ENCODE measurements around the gene PHKA2.
"Not testable (repeated sequence)": the region's sequence is repeated elsewhere in the genome, so short reads cannot be mapped to it uniquely, and the experiment has no call there.

PHKA2 gene, protein sequence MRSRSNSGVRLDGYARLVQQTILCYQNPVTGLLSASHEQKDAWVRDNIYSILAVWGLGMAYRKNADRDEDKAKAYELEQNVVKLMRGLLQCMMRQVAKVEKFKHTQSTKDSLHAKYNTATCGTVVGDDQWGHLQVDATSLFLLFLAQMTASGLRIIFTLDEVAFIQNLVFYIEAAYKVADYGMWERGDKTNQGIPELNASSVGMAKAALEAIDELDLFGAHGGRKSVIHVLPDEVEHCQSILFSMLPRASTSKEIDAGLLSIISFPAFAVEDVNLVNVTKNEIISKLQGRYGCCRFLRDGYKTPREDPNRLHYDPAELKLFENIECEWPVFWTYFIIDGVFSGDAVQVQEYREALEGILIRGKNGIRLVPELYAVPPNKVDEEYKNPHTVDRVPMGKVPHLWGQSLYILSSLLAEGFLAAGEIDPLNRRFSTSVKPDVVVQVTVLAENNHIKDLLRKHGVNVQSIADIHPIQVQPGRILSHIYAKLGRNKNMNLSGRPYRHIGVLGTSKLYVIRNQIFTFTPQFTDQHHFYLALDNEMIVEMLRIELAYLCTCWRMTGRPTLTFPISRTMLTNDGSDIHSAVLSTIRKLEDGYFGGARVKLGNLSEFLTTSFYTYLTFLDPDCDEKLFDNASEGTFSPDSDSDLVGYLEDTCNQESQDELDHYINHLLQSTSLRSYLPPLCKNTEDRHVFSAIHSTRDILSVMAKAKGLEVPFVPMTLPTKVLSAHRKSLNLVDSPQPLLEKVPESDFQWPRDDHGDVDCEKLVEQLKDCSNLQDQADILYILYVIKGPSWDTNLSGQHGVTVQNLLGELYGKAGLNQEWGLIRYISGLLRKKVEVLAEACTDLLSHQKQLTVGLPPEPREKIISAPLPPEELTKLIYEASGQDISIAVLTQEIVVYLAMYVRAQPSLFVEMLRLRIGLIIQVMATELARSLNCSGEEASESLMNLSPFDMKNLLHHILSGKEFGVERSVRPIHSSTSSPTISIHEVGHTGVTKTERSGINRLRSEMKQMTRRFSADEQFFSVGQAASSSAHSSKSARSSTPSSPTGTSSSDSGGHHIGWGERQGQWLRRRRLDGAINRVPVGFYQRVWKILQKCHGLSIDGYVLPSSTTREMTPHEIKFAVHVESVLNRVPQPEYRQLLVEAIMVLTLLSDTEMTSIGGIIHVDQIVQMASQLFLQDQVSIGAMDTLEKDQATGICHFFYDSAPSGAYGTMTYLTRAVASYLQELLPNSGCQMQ

DNA sequence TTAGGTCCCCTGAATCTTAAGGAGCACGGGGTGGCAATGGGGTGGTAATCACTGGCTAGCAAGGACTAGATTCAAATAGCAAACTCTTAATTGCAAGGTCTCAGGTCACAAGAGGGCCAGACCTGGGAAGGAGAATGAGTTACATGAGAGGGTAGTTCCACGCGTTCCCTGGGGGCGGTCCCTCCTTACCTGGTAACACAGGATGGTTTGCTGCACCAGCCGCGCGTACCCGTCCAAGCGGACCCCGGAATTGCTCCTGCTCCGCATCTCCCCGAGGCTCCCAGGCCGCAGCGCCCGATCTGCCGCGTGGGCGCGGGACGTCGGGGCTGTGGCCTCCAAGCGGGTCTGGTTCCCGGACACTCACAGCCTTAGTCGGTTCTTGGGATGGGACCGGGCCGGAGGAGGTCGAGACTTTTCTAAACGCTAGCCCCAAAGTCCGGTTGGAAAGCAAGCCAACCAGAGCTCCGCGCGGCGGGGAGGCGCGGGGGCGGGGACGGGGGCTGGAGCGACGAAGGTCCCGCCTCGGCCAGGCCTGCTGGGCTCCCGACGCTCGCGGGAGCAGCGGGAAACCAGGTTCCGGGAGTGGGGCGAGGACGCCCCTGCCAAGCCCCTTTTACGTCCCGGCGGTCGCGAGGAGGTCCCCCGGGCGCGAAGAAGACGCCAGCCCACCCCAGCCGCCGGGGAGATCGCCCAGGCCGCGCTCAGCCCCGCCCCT lies at the start of gene PHKA2:
TSS of gene PHKA2 (minus strand) at position 449 of the 715 bp plus-strand sequence. CDS start at position 267, 182 bp downstream.
- no peak for DNase-seq (ENCODE audit: low read depth)

DNA sequence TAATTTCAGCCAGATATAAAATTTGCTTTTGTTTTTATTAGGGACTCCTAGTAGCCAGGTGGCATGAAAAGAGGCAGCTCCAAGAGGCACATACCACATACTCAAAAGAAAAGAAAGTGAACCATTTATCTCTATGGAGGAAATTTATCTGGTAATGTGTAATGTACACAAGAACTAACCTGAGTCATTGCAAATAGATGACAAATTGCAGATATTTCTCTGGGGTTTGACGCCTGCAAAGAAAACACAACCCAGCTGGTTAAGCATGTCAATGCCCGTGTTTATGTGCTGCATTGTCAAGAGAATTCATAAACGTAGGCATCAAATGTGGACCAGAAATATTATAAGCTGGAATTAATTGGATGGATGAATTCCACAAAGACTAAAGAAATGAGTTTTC lies 46.9 kb upstream of the PHKA2 start:
- no peak for DNase-seq (ENCODE audit: low read depth)

DNA sequence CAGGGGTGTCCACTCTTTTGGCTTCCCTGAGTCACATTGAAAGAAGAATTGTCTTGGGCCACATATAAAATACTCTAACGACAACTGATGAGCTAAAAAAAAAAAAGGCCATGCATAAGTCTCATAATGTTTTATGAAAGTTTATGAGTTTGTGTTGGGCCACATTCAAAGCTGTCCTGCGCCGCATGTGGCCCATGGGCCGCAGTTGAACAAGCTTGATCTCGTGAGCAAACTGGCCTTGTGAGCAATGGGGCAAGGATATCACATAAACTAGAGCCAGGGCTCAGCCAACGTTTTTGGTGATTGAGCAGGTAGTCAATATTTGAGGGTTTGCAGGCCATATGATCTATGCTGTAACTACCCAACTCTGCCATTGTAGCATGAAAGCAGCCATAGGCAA lies 44.6 kb upstream of the PHKA2 start:
- no peak for DNase-seq (ENCODE audit: low read depth)

DNA sequence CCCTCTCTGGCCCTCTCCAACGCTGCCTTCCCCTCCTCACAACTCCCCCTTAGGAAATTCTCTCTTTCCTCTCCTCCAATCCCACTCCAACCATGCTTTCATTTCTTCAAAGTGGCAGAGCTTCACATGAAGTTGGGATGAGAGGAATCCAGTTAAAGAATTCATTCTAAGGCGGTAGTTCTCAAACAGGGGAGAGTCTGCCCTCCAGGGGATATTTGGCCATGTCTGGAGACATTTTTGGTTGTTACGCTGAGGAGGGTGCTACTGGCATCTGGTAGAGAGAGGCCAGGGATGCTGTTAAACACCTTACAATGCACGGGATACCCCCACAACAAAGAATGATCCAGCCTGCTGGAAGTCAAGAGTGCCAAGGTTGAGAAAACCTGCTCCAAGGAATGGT lies 40.5 kb upstream of the PHKA2 start:
- DNase-seq (ENCODE audit: low read depth), result no peak

DNA sequence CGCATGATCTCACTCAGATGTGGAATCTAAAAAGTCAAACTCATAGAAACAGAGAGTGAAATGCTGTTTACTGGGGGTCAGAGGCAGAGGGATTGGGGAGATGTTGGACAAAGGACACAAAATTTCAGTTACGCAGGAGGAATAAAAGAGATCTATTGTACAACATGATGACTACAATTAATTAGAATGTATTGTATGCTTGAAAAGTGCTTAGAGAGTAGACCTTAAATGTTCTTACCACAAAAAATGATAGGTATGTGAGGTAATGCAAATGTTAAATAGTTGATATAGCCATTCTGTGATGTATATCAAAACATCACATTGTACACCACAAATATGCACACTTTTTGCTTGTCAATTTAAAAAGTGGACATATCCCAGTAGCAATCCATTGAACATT lies 36.1 kb upstream of the PHKA2 start:
- no peak for DNase-seq (ENCODE audit: low read depth)

DNA sequence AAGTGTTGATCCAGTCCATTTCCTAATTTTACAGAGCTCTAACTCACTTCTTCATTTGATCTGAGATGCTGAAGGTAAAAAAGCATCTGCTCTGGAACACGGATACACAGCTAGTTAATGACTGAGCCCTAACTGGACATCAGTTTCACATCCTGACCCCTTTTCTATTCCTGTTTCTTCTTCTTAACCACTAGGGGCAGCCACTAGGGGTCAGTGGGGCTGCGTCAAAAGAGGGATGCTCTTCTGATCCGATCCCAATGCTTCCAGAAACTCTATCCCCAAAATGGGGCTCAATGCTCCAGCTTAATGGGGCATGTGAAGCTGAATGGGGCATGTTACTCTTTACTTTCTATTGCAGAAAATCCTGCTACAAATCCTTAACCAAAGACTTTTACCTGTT lies 33.4 kb upstream of the PHKA2 start:
- no peak for DNase-seq (ENCODE audit: low read depth)

DNA sequence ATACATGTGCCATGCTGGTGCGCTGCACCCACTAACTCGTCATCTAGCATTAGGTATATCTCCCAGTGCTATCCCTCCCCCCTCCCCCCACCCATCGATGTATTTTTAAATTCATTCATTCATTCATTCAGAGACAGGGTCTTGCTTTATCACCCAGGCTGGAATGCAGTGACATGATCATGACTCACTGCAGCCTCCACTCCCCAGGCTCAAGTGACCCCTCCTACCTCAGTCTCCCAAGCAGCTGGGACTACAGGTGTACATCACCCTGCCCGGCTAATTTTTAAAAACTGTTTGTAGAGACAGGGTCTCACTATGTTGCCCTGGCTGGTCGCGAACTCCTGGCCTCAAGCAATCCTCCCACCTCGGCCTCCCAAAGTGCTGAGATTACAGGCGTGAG lies 32.7 kb upstream of the PHKA2 start:
- DNase-seq (ENCODE audit: low read depth), result not testable (repeated sequence)

DNA sequence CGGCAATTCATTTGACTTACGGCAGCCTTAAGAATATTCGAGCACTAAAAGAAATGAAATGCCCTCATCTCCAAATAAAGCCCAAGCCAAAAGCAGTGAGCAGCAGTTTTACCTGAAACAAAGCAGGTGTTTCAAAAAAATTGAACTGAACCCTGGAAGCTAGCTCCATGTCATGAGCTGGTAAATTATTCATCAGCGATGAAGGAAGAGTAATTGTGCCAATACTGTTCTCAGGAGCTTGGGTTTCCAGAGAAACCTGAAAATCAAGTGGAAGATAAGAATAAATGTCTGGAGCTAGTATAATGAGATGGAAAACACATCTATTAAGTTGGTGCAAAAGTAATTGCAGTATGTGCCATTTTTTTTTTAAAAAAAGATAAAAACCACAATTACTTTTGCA lies 24.0 kb upstream of the PHKA2 start:
- DNase-seq (ENCODE audit: low read depth), result no peak

DNA sequence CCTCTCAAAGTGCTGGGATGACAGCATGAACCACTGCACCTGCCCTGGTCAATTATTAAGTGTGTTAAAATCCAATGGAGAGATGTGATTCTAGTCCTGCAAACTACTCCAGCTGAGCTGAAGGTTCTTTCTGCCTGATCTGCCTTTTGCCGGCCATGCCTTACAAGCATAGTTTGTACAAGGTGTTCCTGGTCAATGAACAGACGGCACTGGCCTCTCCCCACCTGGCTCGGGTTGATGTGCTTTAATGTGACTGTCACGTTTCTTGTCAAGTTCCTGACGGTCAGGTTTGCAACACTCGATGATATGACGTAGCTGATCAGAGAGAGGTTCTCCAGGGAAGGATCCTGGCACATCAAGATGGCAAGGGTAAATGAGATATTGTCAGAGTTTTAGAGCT lies 23.1 kb upstream of the PHKA2 start:
- no peak for DNase-seq (ENCODE audit: low read depth)

DNA sequence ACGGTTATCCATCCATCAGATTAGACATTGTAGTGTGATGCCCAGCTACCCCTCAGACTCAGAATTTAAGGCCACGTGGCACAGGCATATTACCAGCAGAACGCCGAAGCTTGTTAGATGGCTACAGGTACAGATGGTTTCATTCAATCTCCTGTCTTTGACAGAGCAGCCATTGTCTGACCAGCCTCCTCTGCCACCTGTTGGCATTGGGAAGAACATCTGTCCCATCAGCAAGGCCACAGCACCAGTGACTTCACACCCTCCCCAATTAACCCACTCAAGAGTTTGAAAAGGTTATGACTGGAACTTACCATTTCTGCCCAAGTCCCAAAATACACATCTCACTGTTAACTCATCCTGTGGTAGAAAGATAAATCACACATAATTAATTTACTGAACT lies 22.0 kb upstream of the PHKA2 start:
- DNase-seq (ENCODE audit: low read depth), result no peak

DNA sequence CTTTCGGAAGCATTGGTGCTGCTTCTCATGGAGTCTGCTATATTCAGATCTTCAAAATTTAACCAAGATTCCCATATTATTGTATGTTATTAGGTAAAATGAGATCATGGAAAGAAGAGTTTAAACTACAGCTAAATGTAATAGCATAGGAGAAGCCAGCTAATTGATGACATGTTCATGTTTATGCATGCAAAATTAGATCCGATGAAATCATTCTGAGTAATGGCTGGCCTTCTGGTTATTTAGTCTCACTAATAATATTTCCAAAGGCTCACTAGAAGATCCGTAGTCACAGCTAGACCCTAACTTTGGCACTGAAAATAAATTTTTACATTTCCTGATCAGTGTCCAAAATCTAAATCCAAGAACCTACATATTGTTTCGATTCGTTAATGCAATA lies 19.8 kb upstream of the PHKA2 start:
- no peak for DNase-seq (ENCODE audit: low read depth)

DNA sequence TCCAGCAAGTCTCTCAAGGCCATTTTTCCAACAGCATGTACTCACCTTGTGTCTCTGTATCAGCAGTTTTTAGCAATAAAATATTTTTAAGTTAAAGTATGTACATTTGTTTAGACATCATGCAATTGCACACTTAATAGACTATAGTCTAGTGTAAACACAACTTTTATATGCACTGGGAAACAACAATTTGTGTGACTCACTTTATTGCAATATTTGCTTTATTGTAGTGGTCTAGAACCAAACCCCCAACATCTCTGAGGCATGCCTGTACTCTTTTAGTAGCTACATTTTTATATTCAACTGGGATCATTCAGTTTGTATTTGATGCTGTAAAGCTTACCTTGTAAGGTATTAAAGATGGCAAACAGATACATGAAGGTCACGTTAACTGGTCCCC lies 14.7 kb upstream of the PHKA2 start:
- no peak for DNase-seq (ENCODE audit: low read depth)

DNA sequence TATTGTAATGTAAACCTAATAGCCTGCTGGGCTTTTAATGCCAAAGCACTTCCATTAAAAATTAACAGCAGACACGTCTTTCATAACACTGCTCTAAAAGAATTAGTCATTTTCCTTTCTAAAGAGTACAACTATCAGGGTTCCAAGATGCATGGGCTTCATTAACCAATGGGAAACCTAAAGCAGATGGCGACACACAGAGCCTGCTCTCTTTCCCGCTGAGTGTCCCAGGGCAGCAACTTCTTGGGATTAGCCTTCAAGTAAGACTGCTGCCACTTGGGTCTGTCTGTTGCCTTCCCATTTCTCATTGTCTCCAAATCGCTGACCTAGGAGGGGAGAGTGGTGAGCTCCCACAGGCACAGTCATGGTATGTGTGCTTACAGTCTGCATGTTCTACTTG lies 14.0 kb upstream of the PHKA2 start:
- no peak for DNase-seq (ENCODE audit: low read depth)

DNA sequence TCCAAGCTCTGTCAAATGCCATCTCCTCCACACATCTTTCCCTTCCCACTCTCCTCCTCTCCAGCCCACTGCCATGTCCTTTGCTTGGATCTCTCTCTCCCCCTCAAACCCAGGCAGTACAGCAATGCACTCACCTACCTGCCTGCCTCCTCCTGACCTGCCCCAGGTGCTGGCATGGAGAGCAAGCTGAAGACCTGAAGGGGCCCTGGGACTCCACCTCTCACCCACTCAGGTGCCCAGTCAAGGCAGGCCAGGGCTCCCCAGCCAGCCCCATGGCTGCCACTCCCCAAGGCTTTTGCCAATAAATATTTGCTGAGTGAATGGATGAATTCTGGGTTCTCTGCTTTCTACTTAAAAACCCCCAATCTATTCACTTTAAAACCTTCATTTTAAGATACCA lies 12.6 kb upstream of the PHKA2 start:
- DNase-seq (ENCODE audit: low read depth), result no peak

DNA sequence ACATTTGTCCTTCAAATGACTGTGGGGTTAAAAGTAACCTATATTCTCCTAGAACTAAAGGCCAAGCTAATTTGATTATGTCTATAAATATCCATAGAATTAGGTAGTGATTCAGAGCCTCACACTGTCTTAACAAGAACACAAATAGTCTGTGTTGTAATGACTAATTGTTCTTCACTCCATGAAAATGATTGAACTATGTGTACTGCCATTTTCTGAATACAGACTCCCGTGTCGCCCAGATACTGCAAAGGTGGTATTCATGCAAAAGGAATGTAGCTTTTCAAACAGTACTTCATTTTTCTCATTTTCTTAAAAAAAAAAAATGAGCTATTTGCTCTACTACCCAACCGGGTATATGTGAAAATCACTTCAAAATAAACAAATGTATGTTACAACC lies 11.3 kb upstream of the PHKA2 start:
- no peak for DNase-seq (ENCODE audit: low read depth)

DNA sequence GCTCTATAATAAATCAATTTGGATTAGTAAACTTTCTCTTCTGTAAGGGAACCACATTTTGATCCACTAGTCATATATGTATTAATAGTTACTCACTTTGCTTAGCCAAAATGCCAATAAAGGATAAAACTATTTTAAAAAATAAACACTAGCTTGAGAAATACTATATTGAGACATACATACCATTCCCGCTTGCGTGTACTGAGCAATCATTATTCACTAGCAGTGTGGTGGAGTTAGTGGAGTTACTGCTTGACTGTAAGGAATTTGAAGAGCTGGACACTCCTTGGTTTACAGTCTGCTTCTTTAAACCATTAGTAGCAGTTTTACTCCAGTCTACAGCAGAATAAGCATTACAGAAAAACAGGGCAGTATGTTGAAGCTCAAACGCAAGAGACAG lies 10.8 kb upstream of the PHKA2 start:
- DNase-seq (ENCODE audit: low read depth), result no peak

DNA sequence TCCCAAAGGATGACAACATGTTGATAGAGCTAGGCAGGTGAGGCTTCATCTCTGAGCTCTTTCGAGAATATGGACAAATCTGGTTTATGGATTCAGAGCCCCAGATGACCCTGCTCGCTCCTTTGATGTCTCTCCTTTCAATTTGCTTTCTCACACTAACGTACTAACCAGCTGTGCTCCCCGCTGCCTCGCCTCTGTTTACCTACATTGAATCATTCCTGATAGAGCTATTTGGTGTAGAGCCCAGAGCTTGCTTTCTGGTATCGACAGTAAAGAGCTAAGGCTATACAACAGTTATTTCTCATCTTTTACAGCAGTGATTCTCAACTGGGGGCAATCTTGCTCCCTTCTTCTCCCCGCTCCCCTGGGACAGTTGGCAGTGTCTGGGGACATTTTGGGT lies 8.9 kb upstream of the PHKA2 start:
- DNase-seq (ENCODE audit: low read depth), result no peak

DNA sequence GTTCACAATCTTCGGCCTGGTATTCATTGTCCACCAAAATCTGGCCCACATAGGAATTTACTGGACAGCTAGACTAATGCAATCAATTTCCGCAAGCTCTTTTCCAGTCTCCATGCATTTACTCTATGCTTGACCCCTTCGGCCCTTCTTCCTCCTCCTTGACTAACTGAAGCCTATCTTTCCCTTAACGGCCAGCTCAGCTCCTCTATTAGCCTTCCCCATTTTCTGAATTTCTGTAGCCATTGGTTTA lies 1.2 kb upstream of the PHKA2 start:
- no peak for DNase-seq (ENCODE audit: low read depth)

DNA sequence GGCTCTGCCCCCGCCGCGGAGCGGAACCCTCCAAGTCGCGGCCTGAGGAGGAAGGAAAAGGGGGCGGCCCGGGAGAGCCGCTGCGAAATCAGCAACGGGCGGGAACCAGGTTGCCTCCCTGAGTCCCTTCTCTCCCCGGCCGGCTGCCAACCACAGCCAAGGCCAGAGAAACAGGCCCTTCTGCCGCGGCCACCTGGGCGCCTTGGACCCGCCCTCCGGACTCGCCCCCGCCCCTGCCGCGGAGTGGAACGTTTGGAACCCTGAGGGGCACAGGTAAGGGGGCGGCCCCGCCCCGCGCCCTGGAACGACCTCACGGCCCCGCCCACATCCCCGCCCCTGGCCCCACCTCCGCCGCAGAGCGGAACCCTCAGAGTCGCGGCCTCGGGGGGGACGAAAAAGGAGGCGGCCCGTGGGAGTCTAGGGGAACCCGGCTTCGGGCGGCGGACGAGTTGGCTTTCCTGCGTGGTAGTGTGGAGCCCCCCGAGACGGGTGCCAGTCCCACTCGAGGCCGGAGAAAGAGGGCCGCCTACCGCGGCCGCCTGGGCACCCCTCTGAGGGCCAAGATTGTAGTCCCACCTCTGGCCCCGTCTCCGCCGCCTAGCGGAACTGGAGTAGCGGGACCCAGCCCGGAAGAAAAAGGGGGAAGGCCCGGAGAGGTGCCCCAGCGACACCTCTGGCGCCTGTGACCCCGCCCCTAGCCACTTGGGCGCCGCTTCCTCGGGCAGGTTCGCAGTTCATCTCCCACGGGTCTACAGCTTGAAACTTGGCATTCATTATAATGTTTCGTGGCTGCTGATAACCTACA lies 669 bp upstream of the PHKA2 start:
- peak; percentile 77 for DNase-seq (ENCODE audit: low read depth)

DNA sequence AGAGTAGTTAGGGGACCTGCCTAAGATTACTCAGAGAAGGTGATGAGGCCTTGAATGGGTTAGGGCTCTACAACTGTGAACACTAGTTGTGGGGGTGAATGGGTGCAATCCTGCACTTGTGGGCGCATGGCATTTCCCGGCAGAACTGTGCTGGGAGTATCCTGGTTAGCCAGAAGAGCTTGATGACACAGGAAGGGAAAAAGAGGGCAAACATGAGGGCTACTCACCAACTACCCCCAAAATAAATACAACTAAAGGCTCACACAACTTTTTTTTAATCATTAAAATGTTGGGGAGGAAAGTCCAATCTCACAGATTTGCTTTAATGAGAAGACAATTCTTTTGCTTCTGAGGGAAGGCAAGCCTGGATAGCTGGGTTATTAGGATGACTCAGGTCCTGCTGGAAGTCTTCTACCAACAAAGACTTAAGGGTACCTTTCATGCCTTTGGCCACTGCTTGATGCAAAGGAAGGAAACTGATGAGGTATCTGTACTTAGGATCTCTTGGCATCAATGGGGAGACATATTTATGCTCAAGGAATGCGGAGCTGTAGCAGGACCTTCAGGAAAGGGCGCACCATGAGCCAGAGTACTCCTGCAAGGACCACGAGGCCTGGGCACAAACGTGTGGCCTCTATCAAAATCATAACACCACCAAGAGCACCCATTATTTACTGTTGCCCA lies 2.6 kb downstream of the PHKA2 start:
- DNase-seq (ENCODE audit: low read depth), result no peak

DNA sequence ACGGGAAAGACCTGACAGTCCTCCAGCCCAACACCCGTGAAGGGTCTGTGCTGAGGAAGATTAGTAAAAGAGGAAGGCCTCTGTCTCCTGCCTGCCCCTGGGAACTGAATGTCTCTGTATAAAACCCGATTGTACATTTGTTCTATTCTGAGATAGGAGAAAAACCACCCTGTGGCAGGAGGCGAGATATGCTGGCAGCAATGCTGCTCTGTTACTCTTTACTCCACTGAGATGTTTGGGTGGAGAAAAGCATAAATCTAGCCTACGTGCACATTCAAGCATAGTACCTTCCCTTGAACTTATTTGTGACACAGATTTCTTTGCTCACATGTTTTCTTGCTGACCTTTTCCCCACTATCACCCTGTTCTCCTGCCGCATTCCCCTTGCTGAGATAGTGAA lies 3.7 kb downstream of the PHKA2 start:
- DNase-seq (ENCODE audit: low read depth), result not testable (repeated sequence)
